SK-N-SH treated with all-trans-retinoic acid at 6 μM for 48 hours (cell line): ENCODE data around the gene HSPA4.

Experiments
- ARNTL ChIP-seq: fragments of 450-650 bp; formaldehyde crosslinking; IDR thresholded peaks from 2 replicates; pipeline ENCODE4 v1.5.0; 2020; ENCODE audit warnings: low read depth, mild to moderate bottlenecking, moderate library complexity, borderline replicate concordance
- BACH2 ChIP-seq: fragments of 250-450 bp; sonication (Bioruptor Pico); IDR thresholded peaks from 2 replicates; pipeline ENCODE4 v1.9.0; 2021; ENCODE audit warnings: mild to moderate bottlenecking, borderline replicate concordance
- CREB5 ChIP-seq: fragments of 250-450 bp; sonication (Bioruptor Pico); IDR thresholded peaks from 2 replicates; pipeline ENCODE4 v1.5.1; 2020; ENCODE audit warnings: low read depth, mild to moderate bottlenecking, moderate library complexity
- CSDC2 ChIP-seq: fragments of 250-450 bp; sonication (Bioruptor Pico); IDR thresholded peaks from 2 replicates; pipeline ENCODE4 v1.5.0; 2020; ENCODE audit warnings: mild to moderate bottlenecking, moderate library complexity
- ESRRG ChIP-seq: fragments of 250-450 bp; sonication (Bioruptor Pico); IDR thresholded peaks from 2 replicates; pipeline ENCODE4 v1.6.1; 2021; ENCODE audit warnings: mild to moderate bottlenecking
- ISL1 ChIP-seq: fragments of 250-450 bp; sonication (Bioruptor Pico); IDR thresholded peaks from 2 replicates; pipeline ENCODE4 v2.1.2; 2022; ENCODE audit warnings: mild to moderate bottlenecking, moderate library complexity
- OSR1 ChIP-seq: fragments of 250-450 bp; sonication (Bioruptor Pico); IDR thresholded peaks from 2 replicates; pipeline ENCODE4 v1.8.0; 2022; ENCODE audit warnings: moderate library complexity, mild to moderate bottlenecking, inconsistent platforms
- PATZ1 ChIP-seq: fragments of 250-450 bp; sonication (Bioruptor Pico); IDR thresholded peaks from 2 replicates; pipeline ENCODE4 v1.8.0; 2020; ENCODE audit warnings: mild to moderate bottlenecking, moderate library complexity, borderline replicate concordance
- POU6F1 ChIP-seq: fragments of 250-450 bp; sonication (Bioruptor Pico); IDR thresholded peaks from 2 replicates; pipeline ENCODE4 v1.8.0; 2021; ENCODE audit warnings: low read depth, mild to moderate bottlenecking, moderate library complexity, borderline replicate concordance
- PPARA ChIP-seq: fragments of 250-450 bp; sonication (Bioruptor Pico); IDR thresholded peaks from 2 replicates; pipeline ENCODE4 v1.5.0; 2020; ENCODE audit warnings: mild to moderate bottlenecking, borderline replicate concordance
- RARB ChIP-seq: fragments of 250-450 bp; sonication (Bioruptor Pico); IDR thresholded peaks from 2 replicates; pipeline ENCODE4 v1.8.0; 2021; ENCODE audit warnings: mild to moderate bottlenecking, moderate library complexity
- SNAI2 ChIP-seq: fragments of 250-450 bp; sonication (Bioruptor Pico); IDR thresholded peaks from 2 replicates; pipeline ENCODE4 v1.5.0; 2020; ENCODE audit warnings: mild to moderate bottlenecking, moderate library complexity
- ZFP30 ChIP-seq: fragments of 450-650 bp; formaldehyde crosslinking; IDR thresholded peaks from 2 replicates; pipeline ENCODE4 v1.5.0; 2022; ENCODE audit warnings: mild to moderate bottlenecking, moderate library complexity
- ZNF565 ChIP-seq: fragments of 450-650 bp; formaldehyde crosslinking; conservative IDR thresholded peaks from 2 replicates; pipeline ENCODE4 v1.5.0; 2020; ENCODE audit warnings: low read depth, mild to moderate bottlenecking, moderate library complexity

GRCh38 chr5:133048993-133049725 is 2.7 kb upstream of the HSPA4 start:
- TF ChIP-seq SNAI2 (CRISPR knock-in tag) (no peak), POU6F1 (CRISPR knock-in tag) (no peak), CREB5 (CRISPR knock-in tag) (no peak), ZFP30 (CRISPR knock-in tag) (no peak), ESRRG (CRISPR knock-in tag) (no peak), PATZ1 (CRISPR knock-in tag) (no peak), ZNF565 (CRISPR knock-in tag) (no peak), OSR1 (no peak), PPARA (CRISPR knock-in tag) (no peak), ISL1 (CRISPR knock-in tag) (no peak), ARNTL (CRISPR knock-in tag) (no peak), RARB (CRISPR knock-in tag) (no peak), BACH2 (no peak), CSDC2 (CRISPR knock-in tag) (no peak)
